Fibroblast of lung (primary cell): ENCODE results near the gene BTK. TPM values are rescaled to one million over a fixed set of nuclear protein-coding genes. Genes with fewer than 3 reads are reported as not detected.

ENCODE experiments used
- DNase-seq, 2 donors: peaks; one replicate each; pipeline versions ENCODE4 v3.0.0 to v3.0.0-alpha.2; 2010; ENCODE audit warnings: low read depth in 2 of 2
- H2AFZ ChIP-seq: 2 replicates; pipeline ENCODE4 v1.5.1; 2012; ENCODE audit warnings: low read length, control low read depth, inconsistent platforms
- H3K27ac ChIP-seq: 2 replicates; pipeline ENCODE4 v1.5.1; 2011; ENCODE audit warnings: low read length, control low read depth; ENCODE audit not compliant: insufficient read depth
- H3K27me3 ChIP-seq: 2 replicates; pipeline ENCODE4 v1.5.1; 2011; ENCODE audit warnings: mild to moderate bottlenecking, low read length; ENCODE audit not compliant: control insufficient read depth, insufficient read depth
- H3K36me3 ChIP-seq: 2 replicates; pipeline ENCODE4 v1.5.1; 2011; ENCODE audit warnings: low read length; ENCODE audit not compliant: control insufficient read depth, insufficient read depth
- H3K4me1 ChIP-seq: 2 replicates; pipeline ENCODE4 v1.5.1; 2011; ENCODE audit warnings: low read length; ENCODE audit not compliant: control insufficient read depth, insufficient read depth; ENCODE audit errors: extremely low read depth
- H3K4me2 ChIP-seq: 2 replicates; pipeline ENCODE4 v1.5.1; 2011; ENCODE audit warnings: low read length, control low read depth; ENCODE audit not compliant: insufficient read depth; ENCODE audit errors: extremely low read depth
- H3K4me3 ChIP-seq, 4 experiments: fragments of 200-600 bp in 1 of 4; sonication (generic) in 1 of 4; replicated peaks in 1 of 4; 2 replicates each; pipeline ENCODE4 v1.5.1; 2011 to 2016; ENCODE audit warnings: low read length in 4 of 4, low read depth in 3 of 4, mild to moderate bottlenecking in 3 of 4, control low read depth in 2 of 4, inconsistent platforms in 1 of 4, mixed read lengths in 1 of 4; ENCODE audit not compliant: insufficient read depth in 1 of 4; ENCODE audit errors: control extremely low read depth in 1 of 4
- H3K79me2 ChIP-seq: 2 replicates; pipeline ENCODE4 v1.5.1; 2012; ENCODE audit warnings: mild to moderate bottlenecking, low read length, inconsistent platforms; ENCODE audit not compliant: control insufficient read depth, insufficient read depth
- H3K9ac ChIP-seq: 2 replicates; pipeline ENCODE4 v1.5.1; 2011; ENCODE audit warnings: mild to moderate bottlenecking, low read length, control low read depth; ENCODE audit not compliant: insufficient read depth
- H3K9me3 ChIP-seq: 2 replicates; pipeline ENCODE4 v1.5.1; 2012; ENCODE audit warnings: low read depth, low read length; ENCODE audit not compliant: control insufficient read depth, insufficient read depth
- H4K20me1 ChIP-seq: 2 replicates; pipeline ENCODE4 v1.5.1; 2011; ENCODE audit warnings: low read length; ENCODE audit not compliant: control insufficient read depth, insufficient read depth; ENCODE audit errors: extremely low read depth
- CTCF ChIP-seq, 2 donors: IDR thresholded peaks in 1 of 2; conservative IDR thresholded peaks in 1 of 2; 1 replicate in 1 of 2; 2 replicates in 1 of 2; pipeline ENCODE4 v1.5.1; 2011 to 2012; ENCODE audit warnings: low read length in 2 of 2, control low read depth in 1 of 2, inconsistent platforms in 1 of 2, low read depth in 1 of 2, mild to moderate bottlenecking in 1 of 2
- EZH2 ChIP-seq: IDR thresholded peaks from 2 replicates; pipeline ENCODE4 v1.5.1; 2012; ENCODE audit warnings: low read length, control low read depth, mild to moderate bottlenecking; ENCODE audit errors: missing control alignments
- polyA minus RNA-seq: library from RNA; depleted of rRNA, polyadenylated mRNA; stranded (reverse); fragments of >200 nt; gene quantifications from 2 replicates; pipeline ENCODE4 v1.2.3, GENCODE V29; 2011; ENCODE audit warnings: low replicate concordance
- polyA plus RNA-seq, 2 donors: library from polyadenylated mRNA; depleted of rRNA in 1 of 2; stranded (reverse) in 1 of 2; unstranded in 1 of 2; fragments of >200 nt; gene quantifications; 2 replicates each; pipeline ENCODE4 v1.2.1, GENCODE V29; 2011 to 2012; ENCODE audit warnings: missing spikeins in 1 of 2
- total RNA-seq: library from RNA; depleted of rRNA; stranded (reverse); fragments of >200 nt; gene quantifications from 2 replicates; pipeline ENCODE4 v1.2.1, GENCODE V29; 2014

Gene BTK
- total RNA-seq (not detected in 2 replicates), polyA plus RNA-seq (0.05 TPM in 1 of 2 replicates, not detected in the other), polyA minus RNA-seq (not detected in 2 replicates)
- not detected in 2 replicates for polyA plus RNA-seq (2012)

GRCh38 chrX:101385795-101386541 lies at the start of gene BTK:
BTK (minus strand) TSS chrX:101386191; CDS start chrX:101375284, 10,907 bp downstream.
- Histone ChIP-seq H3K9ac (no peak within 1 kb of the TSS), H3K27ac (no peak within 1 kb of the TSS)

GRCh38 chrX:101430457-101431078 lies 44.6 kb upstream of the BTK start:
- Histone ChIP-seq H3K36me3 (no peaks in the 10 kb centered on the region), H3K4me1 (peaks cover 3% of the 10 kb centered on the region), H2AFZ (no peak overlapping the region), H3K9ac (no peak overlapping the region), H3K27me3 (no peaks in the 10 kb centered on the region), H3K4me3 (no peak overlapping the region), H4K20me1 (no peaks in the 10 kb centered on the region), H3K4me2 (peak overlapping the region; percentile 8), H3K9me3 (no peaks in the 10 kb centered on the region), H3K79me2 (no peaks in the 10 kb centered on the region), H3K27ac (no peak overlapping the region)
- TF ChIP-seq CTCF (conservative IDR thresholded peaks at IDR 0.05 in 1 of 2, IDR thresholded peaks at IDR 0.05 in 1 of 2; ENCODE audit: low read depth in 1 of 2, low read length in 2 of 2) (no peak), EZH2 (no peak)
- peak in 1 of 2 donors; percentile 63 for DNase-seq

More at GRCh38 chrX:101385795-101386541, at the start of gene BTK:
- Histone ChIP-seq H3K27me3 (no peaks in the 10 kb centered on the region), H3K4me1 (no peaks in the 10 kb centered on the region), H3K4me2 (no peak within 1 kb of the TSS), H3K36me3 (no peaks in the 10 kb centered on the region), H3K9me3 (no peaks in the 10 kb centered on the region), H3K79me2 (peaks cover 1% of the 10 kb centered on the region), H3K4me3 (no peak within 1 kb of the TSS), H4K20me1 (no peaks in the 10 kb centered on the region), H2AFZ (no peak within 1 kb of the TSS)
- no peak for DNase-seq
- TF ChIP-seq EZH2 (no peak), CTCF (conservative IDR thresholded peaks at IDR 0.05 in 1 of 2, IDR thresholded peaks at IDR 0.05 in 1 of 2; ENCODE audit: low read depth in 1 of 2, low read length in 2 of 2) (no peak)

- H3K4me2 ChIP-seq: no peak overlapping the region
- no peak overlapping the region for H3K4me3 ChIP-seq
- H4K20me1 ChIP-seq: no peaks in the 10 kb centered on the region
- no peaks in the 10 kb centered on the region for H3K9me3 ChIP-seq
- no peak overlapping the region for H3K9ac ChIP-seq
- peak; percentile 44 to 66 for DNase-seq
- H2AFZ ChIP-seq: no peak overlapping the region
- no peak for TF ChIP-seq CTCF (conservative IDR thresholded peaks at IDR 0.05 in 1 of 2, IDR thresholded peaks at IDR 0.05 in 1 of 2; ENCODE audit: low read depth in 1 of 2, low read length in 2 of 2)
- no peak for TF ChIP-seq EZH2
- H3K27me3 ChIP-seq: no peaks in the 10 kb centered on the region
- peaks cover 3% of the 10 kb centered on the region for H3K4me1 ChIP-seq
- H3K27ac ChIP-seq: no peak overlapping the region
- no peaks in the 10 kb centered on the region for H3K79me2 ChIP-seq
- no peaks in the 10 kb centered on the region for H3K36me3 ChIP-seq
These were observed 43.9 kb upstream of the BTK start for GRCh38 chrX:101429934-101430333.
